ENCODE results near the gene LAIR1.

The LAIR1 gene

DNA sequence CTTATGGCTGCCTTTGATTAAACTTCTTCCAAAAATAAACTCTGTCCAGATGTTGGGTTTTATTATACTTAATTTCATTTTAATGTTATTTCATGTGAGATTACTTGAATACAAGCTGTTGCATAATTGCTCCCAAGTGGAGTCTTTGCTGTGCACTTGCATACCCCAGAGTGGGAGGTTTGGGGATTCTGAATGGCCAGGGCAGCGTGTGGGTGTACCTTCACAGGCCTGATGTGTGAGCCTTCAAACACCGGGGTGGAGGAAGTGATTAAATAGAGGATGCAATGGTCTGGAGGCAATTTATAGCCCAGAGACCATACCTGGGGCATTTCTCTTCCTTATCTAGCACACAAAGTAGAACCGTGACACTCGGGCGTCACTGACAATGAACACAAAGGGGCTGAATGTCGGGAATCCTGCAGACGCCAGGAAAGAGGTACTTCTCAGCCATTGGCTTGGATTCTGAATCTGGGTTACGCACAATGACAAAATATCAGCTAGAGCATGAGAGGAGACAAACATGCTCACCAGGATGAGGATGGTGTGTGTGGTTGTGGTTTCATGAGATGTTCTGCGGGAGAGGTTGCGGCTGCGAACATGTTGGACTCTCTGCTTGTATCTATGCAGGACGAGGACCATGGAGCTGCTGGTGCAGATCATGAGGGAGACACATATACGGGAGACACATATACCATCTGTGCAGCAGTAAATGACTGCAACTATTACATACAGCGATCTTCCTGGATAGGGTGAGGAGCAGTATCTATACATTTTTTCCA lies 44.6 kb downstream of the LAIR1 start:
- H3K9me3 Mint-ChIP-seq, result no peaks in the 10 kb centered on the region
- ATAC-seq (no peak), DNase-seq (ENCODE audit: low spot score in 2 of 2) (no peak)
- no peaks in the 10 kb centered on the region for H3K4me1 Mint-ChIP-seq
- no peak overlapping the region for H3K4me3 Mint-ChIP-seq
- no peaks in the 10 kb centered on the region for H3K36me3 Mint-ChIP-seq
- H3K27ac Mint-ChIP-seq, result no peak overlapping the region

DNA sequence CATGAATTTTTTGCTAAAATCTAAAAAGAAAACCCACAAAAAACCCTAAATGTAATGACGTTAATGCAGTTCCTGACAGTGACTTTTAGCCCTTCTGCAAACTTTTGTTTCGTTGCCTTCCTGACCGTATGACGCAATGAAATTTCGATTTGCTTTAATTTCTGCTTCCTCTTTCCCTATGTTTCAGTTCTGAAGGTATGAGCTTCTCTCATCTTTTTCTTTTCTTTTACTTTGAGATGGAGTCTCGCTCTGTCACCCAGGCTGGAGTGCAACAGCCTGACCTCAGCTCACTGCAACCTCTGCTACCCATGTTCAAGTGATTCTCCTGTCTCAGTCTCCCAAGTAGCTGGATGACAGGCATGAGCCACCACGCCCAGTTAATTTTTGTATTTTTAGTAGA lies 45.7 kb downstream of the LAIR1 start:
- DNase-seq (ENCODE audit: low spot score in 2 of 2), result no peak
- ATAC-seq, result no peak
- H3K9me3 Mint-ChIP-seq, result no peaks in the 10 kb centered on the region
- H3K36me3 Mint-ChIP-seq, result no peaks in the 10 kb centered on the region
- H3K27ac Mint-ChIP-seq, result no peak overlapping the region
- H3K4me1 Mint-ChIP-seq, result no peaks in the 10 kb centered on the region
- no peak overlapping the region for H3K4me3 Mint-ChIP-seq

DNA sequence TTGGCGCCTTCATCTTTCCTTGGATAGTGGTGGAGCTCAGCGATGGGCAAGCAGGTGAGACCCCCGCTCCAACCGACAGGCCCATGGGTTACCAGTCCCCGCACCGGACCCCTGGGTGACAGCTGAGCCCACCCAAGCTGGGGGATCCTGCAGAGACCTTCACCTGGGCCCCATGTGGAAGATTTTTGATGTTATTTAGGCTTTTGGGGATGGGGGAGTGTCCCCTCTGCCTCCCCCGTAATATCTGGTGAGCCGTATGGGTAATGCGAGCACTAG lies 46.8 kb downstream of the LAIR1 start:
- no peak for ATAC-seq
- no peak for DNase-seq (ENCODE audit: low spot score in 2 of 2)
- H3K36me3 Mint-ChIP-seq, result no peaks in the 10 kb centered on the region
- no peaks in the 10 kb centered on the region for H3K9me3 Mint-ChIP-seq
- H3K4me3 Mint-ChIP-seq, result no peak overlapping the region
- peaks cover under 1% of the 10 kb centered on the region for H3K4me1 Mint-ChIP-seq
- no peak overlapping the region for H3K27ac Mint-ChIP-seq

DNA sequence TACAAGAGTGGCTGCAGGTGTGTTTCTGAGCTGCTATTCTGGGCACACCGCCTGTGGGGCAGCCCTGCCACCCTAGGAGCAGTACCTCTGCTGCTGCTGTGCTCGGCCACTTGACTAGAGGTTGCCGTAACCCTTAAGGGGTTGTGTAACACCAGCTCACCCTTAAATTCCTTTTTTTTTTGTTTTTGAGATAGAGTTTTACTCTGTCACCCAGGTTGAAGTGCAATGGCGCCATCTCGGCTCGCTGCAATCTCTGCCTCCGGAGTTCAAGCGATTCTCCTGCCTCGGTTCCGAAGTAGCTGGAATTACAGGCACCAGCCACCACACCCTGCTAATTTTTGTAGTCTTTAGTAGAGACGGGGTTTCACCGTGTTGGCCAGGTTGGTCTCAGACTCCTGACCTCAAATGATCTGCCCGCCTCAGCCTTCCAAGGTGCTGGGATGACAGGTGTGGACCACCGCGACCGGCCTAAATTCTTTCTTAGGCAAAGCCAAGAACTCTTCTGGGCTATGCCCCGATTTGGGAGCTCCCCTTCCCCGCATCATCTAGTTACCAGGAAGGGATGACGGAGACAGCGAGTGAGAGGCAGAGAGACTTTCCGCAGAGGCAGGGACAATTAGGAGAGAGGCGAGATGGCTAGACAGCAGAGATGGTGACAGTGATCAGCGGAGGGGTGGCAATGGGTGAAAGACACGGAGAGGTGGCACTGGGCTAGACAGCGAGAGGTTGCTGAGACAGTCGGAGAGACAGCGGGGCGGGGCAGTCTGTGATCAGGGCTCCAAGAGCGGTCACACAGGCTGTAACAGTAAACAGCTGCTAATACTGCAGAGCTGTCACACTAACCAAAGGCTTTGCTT lies 47.4 kb downstream of the LAIR1 start:
- Mint-ChIP-seq H3K4me1 (peaks cover 4% of the 10 kb centered on the region), H3K27ac (no peak overlapping the region), H3K36me3 (no peaks in the 10 kb centered on the region), H3K4me3 (no peak overlapping the region), H3K9me3 (no peaks in the 10 kb centered on the region)
- DNase-seq (ENCODE audit: low spot score in 2 of 2), result no peak
- ATAC-seq, result no peak

DNA sequence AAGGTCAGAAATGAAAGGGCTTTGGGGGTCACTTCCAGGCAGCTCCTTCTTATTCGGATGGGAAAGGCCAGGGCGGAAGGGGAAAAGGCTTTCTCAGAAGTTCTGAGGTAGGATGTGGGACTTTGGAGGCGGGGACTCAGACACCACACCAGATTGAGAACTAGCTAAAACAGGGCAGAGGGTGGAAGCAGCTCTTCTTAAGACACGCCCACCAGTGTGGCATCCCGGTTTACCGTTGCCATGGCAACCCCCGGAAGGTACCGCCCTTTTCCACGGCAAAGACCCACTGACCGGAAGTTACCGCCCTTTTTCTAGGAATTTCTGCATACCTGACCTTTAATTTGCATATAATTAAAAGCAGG lies 48.0 kb downstream of the LAIR1 start:
- ATAC-seq (no peak), DNase-seq (ENCODE audit: low spot score in 2 of 2) (no peak)
- no peak overlapping the region for H3K27ac Mint-ChIP-seq
- no peaks in the 10 kb centered on the region for H3K36me3 Mint-ChIP-seq
- H3K4me3 Mint-ChIP-seq, result no peak overlapping the region
- peaks cover 4% of the 10 kb centered on the region for H3K4me1 Mint-ChIP-seq
- no peaks in the 10 kb centered on the region for H3K9me3 Mint-ChIP-seq

DNA sequence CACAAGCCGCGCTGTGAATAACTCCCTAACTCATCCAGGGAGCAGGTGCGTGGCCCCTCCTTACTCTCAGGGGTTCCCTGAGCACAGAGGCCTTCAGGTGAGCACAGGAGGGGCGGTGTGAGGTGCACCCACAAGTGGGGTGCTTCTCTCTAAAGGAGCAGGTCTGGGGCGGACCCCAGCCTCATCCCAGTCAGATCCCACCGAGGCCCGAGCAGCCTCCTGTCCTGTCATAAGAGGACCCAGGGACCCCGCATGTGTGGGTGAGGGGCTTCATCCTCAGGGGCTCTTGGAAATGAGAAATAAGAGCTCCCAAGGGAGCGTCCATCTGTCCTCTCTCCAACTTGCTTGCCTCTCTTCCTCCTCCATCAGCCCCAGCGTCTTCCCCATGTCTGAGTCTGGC lies 48.8 kb downstream of the LAIR1 start:
- no peak overlapping the region for H3K4me3 Mint-ChIP-seq
- ATAC-seq, result no peak
- no peaks in the 10 kb centered on the region for H3K36me3 Mint-ChIP-seq
- H3K4me1 Mint-ChIP-seq, result peaks cover 4% of the 10 kb centered on the region
- no peak for DNase-seq (ENCODE audit: low spot score in 2 of 2)
- H3K27ac Mint-ChIP-seq, result no peak overlapping the region
- no peaks in the 10 kb centered on the region for H3K9me3 Mint-ChIP-seq

DNA sequence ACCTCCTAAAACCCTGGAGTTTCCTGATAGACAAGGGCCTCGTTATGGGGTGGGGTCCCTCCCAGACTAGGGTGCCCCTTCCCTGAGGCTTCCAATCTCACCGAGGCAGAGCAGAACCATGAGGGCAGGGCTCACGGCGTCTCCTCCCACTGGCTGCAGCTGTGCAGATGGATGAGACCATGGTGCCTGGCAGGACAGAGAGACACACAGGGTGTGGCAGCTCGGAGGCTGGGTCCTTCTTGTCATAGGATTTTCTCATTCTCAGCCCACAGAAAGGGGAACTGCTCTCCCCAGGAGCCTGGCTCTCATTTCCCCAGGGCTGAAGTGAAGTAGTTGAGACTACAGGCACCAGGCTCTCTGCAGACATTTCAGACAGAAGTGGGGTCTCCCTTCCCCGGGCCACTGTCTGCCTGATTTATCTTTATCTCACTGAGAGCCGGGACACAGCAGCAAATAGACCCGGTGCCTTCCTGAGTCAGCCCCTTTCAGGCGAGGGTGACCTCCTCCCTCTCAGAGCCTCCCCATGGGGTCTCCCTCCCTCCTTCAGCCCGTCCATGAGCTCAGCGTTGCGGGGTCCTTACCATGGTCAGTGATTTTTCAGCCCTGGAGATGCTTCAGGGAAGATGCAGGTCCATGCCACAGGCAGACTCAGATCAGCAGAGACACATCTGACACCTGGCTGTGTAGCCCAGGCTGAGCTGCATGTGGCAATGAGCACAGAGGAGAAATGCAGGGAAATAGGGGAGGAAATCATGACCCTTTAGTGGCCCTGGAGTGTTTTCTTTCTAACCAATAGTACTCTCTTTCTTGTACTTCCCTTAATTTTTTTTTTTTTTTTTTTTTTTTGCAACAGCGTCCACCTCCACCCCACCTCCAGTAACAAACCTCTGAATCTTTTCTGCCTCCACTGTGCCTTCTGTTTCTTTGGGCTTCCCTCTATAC lies 52.0 kb downstream of the LAIR1 start, which contains the start of gene LILRA5:
TSS of gene LILRA5 (minus strand) at position 731 of the 942 bp plus-strand sequence. CDS start at position 584, 147 bp downstream.
- H3K9me3 Mint-ChIP-seq, result no peaks in the 10 kb centered on the region
- H3K27ac Mint-ChIP-seq, result no peak within 1 kb of the TSS
- ATAC-seq (no peak), DNase-seq (ENCODE audit: low spot score in 2 of 2) (no peak)
- no peaks in the 10 kb centered on the region for H3K36me3 Mint-ChIP-seq
- no peak within 1 kb of the TSS for H3K4me3 Mint-ChIP-seq
- peaks cover 4% of the 10 kb centered on the region for H3K4me1 Mint-ChIP-seq

DNA sequence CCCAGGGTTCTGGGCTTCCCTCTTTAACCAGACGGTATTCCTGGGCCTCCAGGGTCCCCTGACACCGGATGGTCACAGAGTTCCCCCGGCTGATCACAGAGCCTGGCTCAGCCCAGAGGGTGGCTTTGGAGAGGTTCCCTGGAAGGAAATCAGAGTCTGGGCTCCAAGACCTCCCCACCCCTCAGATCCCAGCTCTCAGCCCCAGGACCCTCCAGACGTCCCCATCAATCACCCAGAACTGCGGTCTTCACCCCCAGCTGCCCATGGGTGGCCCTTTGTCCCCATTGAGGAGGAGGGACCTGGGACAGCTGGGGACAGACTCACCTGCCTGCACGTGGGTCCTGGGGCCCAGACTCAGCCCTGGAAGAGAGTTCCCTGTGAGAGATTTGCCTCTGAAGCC lies 52.7 kb downstream of the LAIR1 start:
- Mint-ChIP-seq H3K27ac (no peak overlapping the region), H3K9me3 (no peaks in the 10 kb centered on the region), H3K4me1 (peaks cover 4% of the 10 kb centered on the region), H3K4me3 (no peak overlapping the region), H3K36me3 (no peaks in the 10 kb centered on the region)
- ATAC-seq (no peak), DNase-seq (ENCODE audit: low spot score in 2 of 2) (no peak)

DNA sequence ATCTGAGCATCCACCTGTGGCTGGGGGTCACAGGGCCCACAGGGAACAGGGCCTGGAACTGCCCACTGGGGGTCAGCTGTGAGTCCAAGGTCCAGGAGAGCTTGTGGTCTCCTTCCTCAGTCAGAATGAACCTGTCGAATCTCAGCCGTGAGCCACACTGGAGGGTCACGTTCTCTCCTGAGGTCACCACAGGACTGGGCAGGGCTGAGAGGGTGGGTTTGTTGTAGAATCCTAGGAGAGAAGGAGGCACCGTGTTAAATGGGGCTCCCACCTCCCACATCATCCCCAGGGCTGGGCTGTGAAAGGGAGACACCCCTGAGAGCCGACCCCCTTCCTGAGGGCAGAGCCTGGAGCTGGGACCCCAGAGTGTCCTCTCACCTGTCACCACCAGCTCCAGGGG lies 53.2 kb downstream of the LAIR1 start:
- no peak overlapping the region for H3K4me3 Mint-ChIP-seq
- H3K4me1 Mint-ChIP-seq, result peaks cover 4% of the 10 kb centered on the region
- DNase-seq (ENCODE audit: low spot score in 2 of 2) (no peak), ATAC-seq (no peak)
- no peak overlapping the region for H3K27ac Mint-ChIP-seq
- H3K9me3 Mint-ChIP-seq, result no peaks in the 10 kb centered on the region
- no peaks in the 10 kb centered on the region for H3K36me3 Mint-ChIP-seq

DNA sequence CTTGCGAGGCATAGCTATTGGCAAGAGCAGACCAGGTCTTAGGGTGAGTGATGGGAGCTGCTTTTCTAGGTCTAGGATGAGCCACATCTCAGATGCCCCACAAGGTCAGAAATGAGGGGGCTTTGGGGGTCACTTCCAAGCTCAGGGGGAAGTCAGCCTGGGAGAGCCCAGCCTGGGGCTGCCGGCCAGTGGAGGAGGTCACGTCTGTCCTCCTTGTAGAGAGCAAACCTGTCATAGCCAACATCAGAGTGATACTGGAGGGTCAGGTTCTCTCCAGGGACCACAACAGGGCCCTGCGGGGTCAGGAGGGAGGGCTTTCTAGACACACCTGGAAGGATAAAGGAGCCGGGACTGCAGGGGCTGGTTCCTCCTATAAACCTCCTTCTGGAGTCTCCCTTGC lies 54.2 kb downstream of the LAIR1 start:
- DNase-seq (ENCODE audit: low spot score in 2 of 2) (no peak), ATAC-seq (no peak)
- no peak overlapping the region for H3K27ac Mint-ChIP-seq
- H3K36me3 Mint-ChIP-seq, result no peaks in the 10 kb centered on the region
- H3K4me3 Mint-ChIP-seq, result no peak overlapping the region
- H3K9me3 Mint-ChIP-seq, result no peaks in the 10 kb centered on the region
- peaks cover 4% of the 10 kb centered on the region for H3K4me1 Mint-ChIP-seq

DNA sequence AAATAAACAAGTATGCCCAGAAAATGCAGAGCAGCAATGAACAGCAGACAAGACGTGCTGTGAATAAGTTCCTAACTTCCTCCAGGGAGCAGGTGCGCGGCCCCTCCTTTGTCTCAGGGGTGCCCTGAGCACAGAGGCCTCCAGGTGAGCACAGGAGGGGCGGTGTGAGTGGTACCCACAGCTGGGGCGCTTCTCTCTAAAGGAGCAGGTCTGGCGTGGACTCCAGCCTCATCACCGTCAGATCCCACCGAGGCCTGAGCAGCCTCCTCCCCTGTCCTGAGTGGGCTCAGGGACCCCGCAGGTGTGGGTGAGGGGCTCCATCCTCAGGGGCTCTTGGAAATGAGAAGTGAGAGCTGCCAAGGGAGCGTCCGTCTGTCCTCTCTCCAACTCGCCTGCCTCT lies 54.9 kb downstream of the LAIR1 start:
- DNase-seq (ENCODE audit: low spot score in 2 of 2), result no peak
- Mint-ChIP-seq H3K9me3 (no peaks in the 10 kb centered on the region), H3K27ac (no peak overlapping the region), H3K4me1 (peaks cover 9% of the 10 kb centered on the region), H3K36me3 (no peaks in the 10 kb centered on the region), H3K4me3 (no peak overlapping the region)
- ATAC-seq, result no peak

DNA sequence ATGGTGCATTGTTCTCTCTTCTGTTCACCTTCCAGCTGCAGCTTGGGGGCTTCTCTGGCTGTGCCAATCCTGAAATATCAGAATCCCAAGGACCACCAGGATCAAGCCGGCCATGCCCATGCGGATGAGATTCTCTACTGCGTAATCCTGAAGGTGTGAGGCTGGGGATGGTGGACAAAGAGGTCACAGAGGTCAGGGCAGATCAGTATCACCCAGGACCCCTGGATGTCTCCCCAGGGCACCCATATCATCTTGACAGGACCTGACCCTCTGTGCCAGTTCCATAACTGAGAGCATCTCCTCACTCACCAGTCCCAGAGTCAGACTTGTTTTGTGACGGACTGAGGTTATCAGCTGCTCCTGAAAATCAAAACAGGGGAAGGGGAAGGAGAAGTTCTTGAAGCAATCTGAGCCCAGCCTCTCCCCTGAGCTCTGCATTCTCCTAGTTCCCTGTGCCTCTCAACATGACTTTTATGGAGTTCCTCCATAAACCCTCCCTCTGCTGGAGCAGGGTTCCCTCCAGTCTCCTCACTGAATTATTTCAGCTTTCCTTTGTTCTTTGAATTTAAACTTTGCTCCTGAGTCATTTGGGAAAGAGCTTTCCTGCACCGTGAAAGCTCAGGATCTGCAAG lies 57.2 kb downstream of the LAIR1 start:
- peaks cover 11% of the 10 kb centered on the region for H3K4me1 Mint-ChIP-seq
- H3K4me3 Mint-ChIP-seq, result no peak overlapping the region
- H3K27ac Mint-ChIP-seq, result no peak overlapping the region
- ATAC-seq, result no peak
- H3K9me3 Mint-ChIP-seq, result no peaks in the 10 kb centered on the region
- H3K36me3 Mint-ChIP-seq, result no peaks in the 10 kb centered on the region
- DNase-seq (ENCODE audit: low spot score in 2 of 2), result no peak

DNA sequence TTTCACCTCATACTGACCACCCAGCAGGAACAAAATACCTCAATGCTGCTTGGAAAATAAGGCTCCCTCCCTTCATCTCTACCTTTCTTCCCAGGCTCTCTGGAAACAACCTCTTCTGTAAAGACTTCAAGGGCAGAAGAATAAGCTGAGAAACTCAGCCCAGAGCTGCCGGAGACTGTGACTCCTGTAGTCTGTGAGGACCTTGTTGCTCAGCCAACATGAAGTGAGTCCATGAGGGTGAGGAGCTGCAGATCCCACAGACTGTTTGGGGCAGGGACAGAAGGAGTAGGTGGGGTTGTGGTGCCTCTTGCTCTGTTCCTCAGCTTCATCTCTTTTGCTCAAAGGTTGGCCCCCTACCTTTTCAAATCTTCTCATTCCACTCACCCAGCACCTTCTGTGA lies 59.6 kb downstream of the LAIR1 start:
- ATAC-seq, result no peak
- H3K36me3 Mint-ChIP-seq, result no peaks in the 10 kb centered on the region
- no peak overlapping the region for H3K27ac Mint-ChIP-seq

DNA sequence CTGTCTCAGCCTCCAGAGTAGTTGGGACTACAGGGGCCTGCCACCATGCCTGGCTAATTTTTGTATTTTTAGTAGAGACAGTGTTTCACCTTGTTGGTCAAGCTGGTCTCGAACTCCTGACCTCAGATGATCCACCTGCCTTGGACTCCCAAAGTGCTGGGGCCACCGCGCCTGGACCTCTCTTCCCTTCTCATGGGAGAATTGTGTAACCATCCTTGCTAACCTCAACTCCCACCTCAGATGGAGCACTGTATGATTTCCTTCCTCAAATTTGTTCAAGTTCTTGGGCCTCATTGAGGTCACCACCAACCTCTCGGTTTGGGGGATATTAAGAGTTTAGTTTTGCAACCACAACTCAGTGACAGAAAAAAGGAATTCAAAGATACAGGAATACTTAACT lies 62.5 kb downstream of the LAIR1 start:
- no peaks in the 10 kb centered on the region for H3K36me3 Mint-ChIP-seq

More for the DNA sequence above, 59.6 kb downstream of the LAIR1 start:
- Mint-ChIP-seq H3K4me1 (peaks cover 11% of the 10 kb centered on the region), H3K9me3 (no peaks in the 10 kb centered on the region), H3K4me3 (no peak overlapping the region)
- no peak for DNase-seq (ENCODE audit: low spot score in 2 of 2)

More for the DNA sequence above, 62.5 kb downstream of the LAIR1 start:
- Mint-ChIP-seq H3K4me1 (peaks cover 11% of the 10 kb centered on the region), H3K27ac (no peak overlapping the region), H3K9me3 (no peaks in the 10 kb centered on the region), H3K4me3 (no peak overlapping the region)
- DNase-seq (ENCODE audit: low spot score in 2 of 2), result no peak
- no peak for ATAC-seq

Data from stimulated activated effector memory CD8-positive, alpha-beta T cell treated with anti-CD3 and anti-CD28 coated beads, Interleukin-12 subunit alpha, Interleukin-12 subunit beta, amount 100 ng/mL, for 72 hours (primary cell).